ENCODE data around the gene ICAM5. TPM values are rescaled to one million over a fixed set of nuclear protein-coding genes. Genes with fewer than 3 reads are reported as not detected.

ICAM5 gene
- total and polyA plus RNA-seq, 9 of the 15 experiments (the other 6 are each of a cell fraction or from before 2014, with no cell fraction given), result 0.10 to 114 (median 13.7) TPM

DNA sequence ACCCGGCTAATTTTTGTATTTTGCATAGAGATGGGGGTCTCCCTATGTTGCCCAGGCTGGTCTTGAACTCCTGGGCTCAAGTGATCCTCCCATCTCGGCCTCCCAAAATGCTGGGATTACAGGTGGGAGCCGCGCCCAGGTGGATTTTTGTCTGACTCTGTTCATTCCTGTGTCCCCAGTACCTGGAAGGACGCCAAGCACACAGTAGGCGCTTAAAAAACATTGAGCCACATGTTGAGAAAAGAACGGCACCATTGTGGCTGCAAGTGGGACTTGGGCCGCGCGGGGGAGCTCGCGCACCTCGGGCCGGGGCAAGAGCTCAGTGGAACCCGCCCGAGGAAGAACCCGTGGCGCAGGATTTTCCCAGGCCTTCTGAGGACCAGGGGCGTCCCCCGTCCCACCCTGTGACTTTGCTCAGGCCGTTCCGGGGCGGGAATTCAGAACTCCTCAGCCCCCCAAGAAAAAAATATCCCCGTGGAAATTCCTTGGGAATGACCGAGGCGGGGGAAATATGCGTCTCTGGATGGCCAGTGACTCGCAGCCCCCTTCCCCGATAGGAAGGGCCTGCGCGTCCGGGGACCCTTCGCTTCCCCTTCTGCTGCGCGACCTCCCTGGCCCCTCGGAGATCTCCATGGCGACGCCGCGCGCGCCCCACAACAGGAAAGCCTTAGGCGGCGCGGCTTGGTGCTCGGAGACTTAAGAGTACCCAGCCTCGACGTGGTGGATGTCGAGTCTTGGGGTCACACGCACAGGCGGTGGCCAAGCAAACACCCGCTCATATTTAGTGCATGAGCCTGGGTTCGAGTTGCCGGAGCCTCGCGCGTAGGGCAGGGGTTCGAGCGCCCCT, 20.2 kb upstream of the ICAM5 start (continued):
- TF ChIP-seq ZNF146 (CRISPR knock-in tag; IDR thresholded peaks at IDR 0.05; ENCODE audit: unreplicated experiment) (no peak), XRCC3 (IDR thresholded peaks at IDR 0.05) (no peak), CBX3 (IDR thresholded peaks at IDR 0.05; ENCODE audit: borderline replicate concordance in 1 of 2, low read length in 2 of 2) (no peak), PHB (CRISPR knock-in tag; IDR thresholded peaks at IDR 0.05) (no peak), FOXA3 (CRISPR knock-in tag; conservative IDR thresholded peaks at IDR 0.05 in 1 of 2, IDR thresholded peaks at IDR 0.05 in 1 of 2) (no peak), ZBTB7A (IDR thresholded peaks at IDR 0.05; ENCODE audit: borderline replicate concordance, control insufficient read depth, low read depth, low read length) (peak; percentile 94), FOS (IDR thresholded peaks at IDR 0.05; ENCODE audit: extremely low read depth, insufficient read length) (no peak), ESRRA (IDR thresholded peaks at IDR 0.05; ENCODE audit: borderline replicate concordance, low read depth) (no peak; the same call in 1 of the 2 replicates), NFXL1 (CRISPR knock-in tag; IDR thresholded peaks at IDR 0.05) (no peak), JUN (IDR thresholded peaks at IDR 0.05; ENCODE audit: borderline replicate concordance, low read depth, low read length) (no peak), JUN (CRISPR knock-in tag; IDR thresholded peaks at IDR 0.05; ENCODE audit: borderline replicate concordance) (no peak), MCM7 (IDR thresholded peaks at IDR 0.05) (no peak), SOX6 (IDR thresholded peaks at IDR 0.05) (no peak), CBFA2T2 (conservative IDR thresholded peaks at IDR 0.05) (no peak), POLR2AphosphoS2 (IDR thresholded peaks at IDR 0.05; ENCODE audit: low read length) (no peak), SMARCE1 (IDR thresholded peaks at IDR 0.05) (no peak), MEIS2 (IDR thresholded peaks at IDR 0.05; ENCODE audit: partially characterized antibody) (no peak), SMAD3 (CRISPR knock-in tag; conservative IDR thresholded peaks at IDR 0.05) (no peak)
- TF ChIP-seq, protein P1, sequence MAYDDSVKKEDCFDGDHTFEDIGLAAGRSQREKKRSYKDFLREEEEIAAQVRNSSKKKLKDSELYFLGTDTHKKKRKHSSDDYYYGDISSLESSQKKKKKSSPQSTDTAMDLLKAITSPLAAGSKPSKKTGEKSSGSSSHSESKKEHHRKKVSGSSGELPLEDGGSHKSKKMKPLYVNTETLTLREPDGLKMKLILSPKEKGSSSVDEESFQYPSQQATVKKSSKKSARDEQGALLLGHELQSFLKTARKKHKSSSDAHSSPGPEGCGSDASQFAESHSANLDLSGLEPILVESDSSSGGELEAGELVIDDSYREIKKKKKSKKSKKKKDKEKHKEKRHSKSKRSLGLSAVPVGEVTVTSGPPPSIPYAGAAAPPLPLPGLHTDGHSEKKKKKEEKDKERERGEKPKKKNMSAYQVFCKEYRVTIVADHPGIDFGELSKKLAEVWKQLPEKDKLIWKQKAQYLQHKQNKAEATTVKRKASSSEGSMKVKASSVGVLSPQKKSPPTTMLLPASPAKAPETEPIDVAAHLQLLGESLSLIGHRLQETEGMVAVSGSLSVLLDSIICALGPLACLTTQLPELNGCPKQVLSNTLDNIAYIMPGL (CRISPR knock-in tag; IDR thresholded peaks at IDR 0.05), result 0 out of 2 replicates have a peak, but pooled peaks have one; percentile 40
- TF ChIP-seq, protein P2, sequence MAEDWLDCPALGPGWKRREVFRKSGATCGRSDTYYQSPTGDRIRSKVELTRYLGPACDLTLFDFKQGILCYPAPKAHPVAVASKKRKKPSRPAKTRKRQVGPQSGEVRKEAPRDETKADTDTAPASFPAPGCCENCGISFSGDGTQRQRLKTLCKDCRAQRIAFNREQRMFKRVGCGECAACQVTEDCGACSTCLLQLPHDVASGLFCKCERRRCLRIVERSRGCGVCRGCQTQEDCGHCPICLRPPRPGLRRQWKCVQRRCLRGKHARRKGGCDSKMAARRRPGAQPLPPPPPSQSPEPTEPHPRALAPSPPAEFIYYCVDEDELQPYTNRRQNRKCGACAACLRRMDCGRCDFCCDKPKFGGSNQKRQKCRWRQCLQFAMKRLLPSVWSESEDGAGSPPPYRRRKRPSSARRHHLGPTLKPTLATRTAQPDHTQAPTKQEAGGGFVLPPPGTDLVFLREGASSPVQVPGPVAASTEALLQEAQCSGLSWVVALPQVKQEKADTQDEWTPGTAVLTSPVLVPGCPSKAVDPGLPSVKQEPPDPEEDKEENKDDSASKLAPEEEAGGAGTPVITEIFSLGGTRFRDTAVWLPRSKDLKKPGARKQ (CRISPR knock-in tag; IDR thresholded peaks at IDR 0.05), result no peak; the same call in 1 of the 2 replicates
- TF ChIP-seq, protein P3, sequence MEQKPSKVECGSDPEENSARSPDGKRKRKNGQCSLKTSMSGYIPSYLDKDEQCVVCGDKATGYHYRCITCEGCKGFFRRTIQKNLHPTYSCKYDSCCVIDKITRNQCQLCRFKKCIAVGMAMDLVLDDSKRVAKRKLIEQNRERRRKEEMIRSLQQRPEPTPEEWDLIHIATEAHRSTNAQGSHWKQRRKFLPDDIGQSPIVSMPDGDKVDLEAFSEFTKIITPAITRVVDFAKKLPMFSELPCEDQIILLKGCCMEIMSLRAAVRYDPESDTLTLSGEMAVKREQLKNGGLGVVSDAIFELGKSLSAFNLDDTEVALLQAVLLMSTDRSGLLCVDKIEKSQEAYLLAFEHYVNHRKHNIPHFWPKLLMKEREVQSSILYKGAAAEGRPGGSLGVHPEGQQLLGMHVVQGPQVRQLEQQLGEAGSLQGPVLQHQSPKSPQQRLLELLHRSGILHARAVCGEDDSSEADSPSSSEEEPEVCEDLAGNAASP (IDR thresholded peaks at IDR 0.05), result no peak
- TF ChIP-seq, protein P4, sequence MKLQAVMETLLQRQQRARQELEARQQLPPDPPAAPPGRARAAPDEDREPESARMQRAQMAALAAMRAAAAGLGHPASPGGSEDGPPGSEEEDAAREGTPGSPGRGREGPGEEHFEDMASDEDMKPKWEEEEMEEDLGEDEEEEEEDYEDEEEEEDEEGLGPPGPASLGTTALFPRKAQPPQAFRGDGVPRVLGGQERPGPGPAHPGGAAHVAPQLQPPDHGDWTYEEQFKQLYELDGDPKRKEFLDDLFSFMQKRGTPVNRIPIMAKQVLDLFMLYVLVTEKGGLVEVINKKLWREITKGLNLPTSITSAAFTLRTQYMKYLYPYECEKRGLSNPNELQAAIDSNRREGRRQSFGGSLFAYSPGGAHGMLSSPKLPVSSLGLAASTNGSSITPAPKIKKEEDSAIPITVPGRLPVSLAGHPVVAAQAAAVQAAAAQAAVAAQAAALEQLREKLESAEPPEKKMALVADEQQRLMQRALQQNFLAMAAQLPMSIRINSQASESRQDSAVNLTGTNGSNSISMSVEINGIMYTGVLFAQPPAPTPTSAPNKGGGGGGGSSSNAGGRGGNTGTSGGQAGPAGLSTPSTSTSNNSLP (IDR thresholded peaks at IDR 0.05; ENCODE audit: borderline replicate concordance, low read depth, low read length), result no peak

Data from K562 (cell line).